Measurements from ENCODE around the gene TTC7B. TPM values are rescaled to one million over a fixed set of nuclear protein-coding genes. Genes with fewer than 3 reads are reported as not detected.

The TTC7B gene
- total and polyA plus RNA-seq, 10 of the 15 experiments (the other 5 are each of a cell fraction or from before 2014, with no cell fraction given) = under 0.01 to 1.1 (median 0.26) TPM; not detected in 2

GRCh38 chr14:90514566-90514965, 301.7 kb downstream of the TTC7B start:
- Histone ChIP-seq H2AFZ (ENCODE audit: control insufficient read depth, low read depth, low read length) (no peak overlapping the region), H3K9ac (ENCODE audit: control insufficient read depth, insufficient read depth, low read length) (no peak overlapping the region), H3K4me2 (ENCODE audit: control insufficient read depth, insufficient read depth) (no peak overlapping the region), H3K4me3 (no peak overlapping the region), H3K9me3 (replicated peaks; ENCODE audit: control insufficient read depth, insufficient read depth, low read length) (no peaks in the 10 kb centered on the region), H3K27me3 (replicated peaks in 1 of 2; ENCODE audit: control insufficient read depth in 2 of 2, insufficient read depth in 2 of 2, low read length in 1 of 2) (no peaks in the 10 kb centered on the region; a peak in 1 of 4 replicates), H3K36me3 (ENCODE audit: control insufficient read depth in 2 of 2, insufficient read depth in 2 of 2, low read length in 1 of 2) (no peaks in the 10 kb centered on the region), H3K79me2 (ENCODE audit: control insufficient read depth, insufficient read depth, low read length) (no peaks in the 10 kb centered on the region), H3K4me1 (ENCODE audit: control insufficient read depth, insufficient read depth, low read length) (no peaks in the 10 kb centered on the region), H3K27ac (ENCODE audit: control insufficient read depth, insufficient read depth) (no peak overlapping the region), H4K20me1 (ENCODE audit: control insufficient read depth, insufficient read depth) (no peaks in the 10 kb centered on the region)
- DNase-seq (ENCODE audit: low read depth, low spot score) (no peak), FAIRE-seq (no peak), ATAC-seq (no peak)
- SMC1A ChIA-PET (ENCODE audit: uncharacterized antibody, unreplicated experiment) = no interaction called here
- intact Hi-C loops (cut with micrococcal nuclease; ENCODE audit: unreplicated experiment) (no loop called here), in situ Hi-C loops (cut with MboI) (no loop called here)
- 0% methylated on average over 4 of the region's 4 CpGs for WGBS (ENCODE audit: insufficient coverage, insufficient replicate concordance, low lambda C conversion rate, missing lambda C conversion rate)
- no TSS peak for BruUV-seq (replicated peaks)
- TF ChIP-seq FOXK2 (IDR thresholded peaks at IDR 0.05) (no peak), SKIL (IDR thresholded peaks at IDR 0.05; ENCODE audit: low read depth, poor library complexity, severe bottlenecking) (no peak), POU2F2 (IDR thresholded peaks at IDR 0.05; ENCODE audit: borderline replicate concordance, low read depth, low read length) (no peak), SUZ12 (IDR thresholded peaks at IDR 0.05; ENCODE audit: unreplicated experiment) (no peak), KLF5 (IDR thresholded peaks at IDR 0.05; ENCODE audit: partially characterized antibody) (no peak), SP1 (IDR thresholded peaks at IDR 0.05; ENCODE audit: low read depth, low read length) (no peak), REST (IDR thresholded peaks at IDR 0.05; ENCODE audit: low read depth, low read length) (no peak), CEBPB (IDR thresholded peaks at IDR 0.05; ENCODE audit: borderline replicate concordance in 1 of 2, low read depth in 2 of 2, low read length in 2 of 2) (no peak), POLR2A (IDR thresholded peaks at IDR 0.05; ENCODE audit: low read depth, low read length) (no peak), BACH1 (IDR thresholded peaks at IDR 0.05; ENCODE audit: borderline replicate concordance) (no peak), YY1 (IDR thresholded peaks at IDR 0.05; ENCODE audit: low read depth, low read length) (no peak), RELB (IDR thresholded peaks at IDR 0.05; ENCODE audit: low read depth) (no peak), NFYB (IDR thresholded peaks at IDR 0.05; ENCODE audit: insufficient read depth, low read depth, low read length) (no peak), ZNF384 (IDR thresholded peaks at IDR 0.05; ENCODE audit: borderline replicate concordance, low read depth, low read length) (no peak)
- POLR2A ChIA-PET = no interaction called here
- CTCF ChIA-PET = interaction anchor here (1.3 kb wide), 1 partner anchor 106 kb away, joined by 3 read pairs; no protein-coding TSS in a partner anchor
- RAD21 ChIA-PET (ENCODE audit: unreplicated experiment) = no interaction called here
